Activated T-cell treated with anti-CD3 and anti-CD28 coated beads for 24 hours (primary cell): ENCODE data around the gene PRMT6.
"Not testable (repeated sequence)": the region's sequence is repeated elsewhere in the genome, so short reads cannot be mapped to it uniquely, and the experiment has no call there.

ENCODE experiments used
- DNase-seq: peaks from one replicate; pipeline ENCODE4 v3.0.0-alpha.2; 2020; ENCODE audit warnings: low read depth

The PRMT6 gene

GRCh38 chr1:107056426-107057196 lies at the start of gene PRMT6:
Gene PRMT6, plus strand, starts transcription at chr1:107056674. Its CDS starts 42 bp downstream, at chr1:107056716.
- DNase-seq: peak; percentile 78

GRCh38 chr1:107009281-107009680 lies 47.2 kb upstream of the PRMT6 start:
- DNase-seq: no peak

GRCh38 chr1:107010582-107010981 lies 45.9 kb upstream of the PRMT6 start:
- no peak for DNase-seq

- no peak for DNase-seq
Measured at GRCh38 chr1:107016376-107016978, 40.0 kb upstream of the PRMT6 start.

GRCh38 chr1:107018445-107018844 lies 38.0 kb upstream of the PRMT6 start:
- DNase-seq: no peak

GRCh38 chr1:107019166-107019565 lies 37.3 kb upstream of the PRMT6 start:
- DNase-seq: no peak

- DNase-seq: not testable (repeated sequence)
Measured at GRCh38 chr1:107038874-107039273, 17.6 kb upstream of the PRMT6 start.

- DNase-seq: not testable (repeated sequence)
Measured at GRCh38 chr1:107044310-107045220, 11.9 kb upstream of the PRMT6 start.

GRCh38 chr1:107047602-107048001 lies 8.9 kb upstream of the PRMT6 start:
- DNase-seq: no peak

GRCh38 chr1:107048241-107048640 lies 8.2 kb upstream of the PRMT6 start:
- DNase-seq: no peak

- no peak for DNase-seq
Measured at GRCh38 chr1:107051266-107051665, 5.2 kb upstream of the PRMT6 start.

GRCh38 chr1:107055919-107056425 lies 502 bp upstream of the PRMT6 start:
- DNase-seq: not testable (repeated sequence)

GRCh38 chr1:107057197-107058133 lies 991 bp downstream of the PRMT6 start:
- peak; percentile 43 for DNase-seq

- DNase-seq: no peak
Measured at GRCh38 chr1:107058245-107059032, 2.0 kb downstream of the PRMT6 start.

GRCh38 chr1:107061886-107062285 lies 5.4 kb downstream of the PRMT6 start:
- DNase-seq: no peak

- no peak for DNase-seq
Measured at GRCh38 chr1:107073493-107073892, 17.0 kb downstream of the PRMT6 start.

- DNase-seq: no peak
Measured at GRCh38 chr1:107076841-107077240, 20.4 kb downstream of the PRMT6 start.

- DNase-seq: no peak
Measured at GRCh38 chr1:107079249-107079648, 22.8 kb downstream of the PRMT6 start.

GRCh38 chr1:107081102-107081501 lies 24.6 kb downstream of the PRMT6 start:
- DNase-seq: no peak

GRCh38 chr1:107091418-107091817 lies 34.9 kb downstream of the PRMT6 start:
- no peak for DNase-seq
